Hematopoietic multipotent progenitor cell (in vitro differentiated cells): ENCODE data around the gene HIP1. TPM values are rescaled to one million over a fixed set of nuclear protein-coding genes. Genes with fewer than 3 reads are reported as not detected.
"Not testable (repeated sequence)": the region's sequence is repeated elsewhere in the genome, so short reads cannot be mapped to it uniquely, and the experiment has no call there.

Experiments used
- DNase-seq, 3 donors: peaks; one replicate each; pipeline ENCODE4 v3.0.0-alpha.2; 2011 to 2015; ENCODE audit warnings: low read depth in 2 of 3, low spot score in 2 of 3
- total RNA-seq: library from RNA; depleted of rRNA; stranded (reverse); fragments of >200 nt; gene quantifications from one replicate; pipeline ENCODE4 v1.2.3, GENCODE V29; 2012

Gene HIP1
- total RNA-seq, 1 donor = 19.4 TPM

- not testable (repeated sequence) for DNase-seq
Measured at GRCh38 chr7:75717746-75718145, 21.0 kb downstream of the HIP1 start.

DNA sequence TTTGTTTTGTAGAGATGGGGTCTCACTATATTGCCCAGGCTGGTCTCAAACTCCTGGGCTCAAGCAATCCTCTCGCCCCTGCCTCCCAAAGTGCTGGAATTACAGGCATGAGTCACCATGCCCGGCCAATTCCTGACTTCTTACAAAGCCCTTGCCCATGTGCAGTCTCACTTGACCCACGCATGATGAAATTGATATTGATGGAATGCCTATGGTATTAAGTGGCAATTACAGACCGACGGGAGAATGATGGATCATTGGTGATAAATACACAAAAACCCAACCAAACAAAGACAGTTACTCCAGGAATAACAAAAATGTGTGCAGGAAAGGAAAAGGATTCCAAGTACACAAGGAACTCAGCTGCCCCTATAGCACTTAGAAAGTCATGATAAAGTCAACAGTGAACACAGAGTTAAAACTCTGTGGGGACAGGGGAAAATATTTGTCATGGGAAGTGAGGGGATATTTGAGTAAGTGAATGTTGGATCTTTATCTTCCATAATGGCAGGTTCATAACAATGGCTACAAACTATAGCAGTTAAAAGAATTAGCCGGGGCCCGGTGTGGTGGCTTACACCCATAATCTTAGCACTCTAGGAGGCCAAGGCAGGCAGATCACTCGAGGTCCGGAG lies 21.6 kb downstream of the HIP1 start:
- DNase-seq = no peak

- no peak for DNase-seq
Measured at GRCh38 chr7:75715864-75716263, 22.9 kb downstream of the HIP1 start.

- no peak for DNase-seq
Measured at GRCh38 chr7:75712517-75713361, 26.0 kb downstream of the HIP1 start.

DNA sequence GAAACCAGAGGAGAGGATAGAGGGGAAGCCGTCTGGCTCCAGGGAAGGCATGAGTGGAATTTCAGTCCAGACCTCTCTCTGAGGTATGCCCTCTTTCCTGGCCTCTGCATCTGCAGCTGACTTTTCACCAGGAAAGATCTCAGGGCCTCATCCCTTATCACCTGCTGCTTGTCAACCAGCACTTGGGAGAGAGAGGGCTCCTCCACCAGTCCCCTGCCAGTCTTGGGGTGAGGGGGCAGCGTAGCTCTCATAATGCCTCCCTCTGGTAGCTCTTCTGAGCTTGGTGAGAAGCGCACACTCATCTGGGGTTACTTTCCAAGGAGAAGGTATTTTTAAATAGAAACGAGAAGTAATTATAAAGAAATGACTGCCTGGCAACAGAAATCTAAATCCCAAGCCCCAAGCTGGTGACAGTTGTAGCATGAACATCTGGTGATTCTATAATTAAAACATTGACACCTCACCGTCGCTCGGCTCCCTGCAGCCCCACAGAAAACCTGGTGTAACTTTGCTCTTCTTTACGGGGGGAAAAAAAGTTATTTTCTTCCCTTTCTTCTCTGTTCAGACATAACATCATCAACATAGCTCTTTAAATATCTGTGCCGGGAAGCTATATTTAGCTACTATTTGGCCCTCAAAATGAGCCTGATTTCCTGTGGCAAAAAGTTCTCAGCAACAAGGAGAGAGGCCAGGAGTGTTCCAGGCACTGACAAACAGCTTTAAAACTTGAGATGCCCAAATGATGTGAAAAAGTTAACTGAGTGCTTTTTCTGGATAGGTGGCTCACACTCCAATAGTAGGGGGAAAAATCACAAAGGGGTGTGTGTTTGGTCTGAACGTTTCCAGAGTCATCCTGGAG lies 26.9 kb downstream of the HIP1 start:
- DNase-seq = peak in 2 of 3 donors; percentile 45 to 78

- no peak for DNase-seq
Measured at GRCh38 chr7:75711076-75711475, 27.7 kb downstream of the HIP1 start.

GRCh38 chr7:75704928-75705327 lies 33.8 kb downstream of the HIP1 start:
- DNase-seq = no peak

DNA sequence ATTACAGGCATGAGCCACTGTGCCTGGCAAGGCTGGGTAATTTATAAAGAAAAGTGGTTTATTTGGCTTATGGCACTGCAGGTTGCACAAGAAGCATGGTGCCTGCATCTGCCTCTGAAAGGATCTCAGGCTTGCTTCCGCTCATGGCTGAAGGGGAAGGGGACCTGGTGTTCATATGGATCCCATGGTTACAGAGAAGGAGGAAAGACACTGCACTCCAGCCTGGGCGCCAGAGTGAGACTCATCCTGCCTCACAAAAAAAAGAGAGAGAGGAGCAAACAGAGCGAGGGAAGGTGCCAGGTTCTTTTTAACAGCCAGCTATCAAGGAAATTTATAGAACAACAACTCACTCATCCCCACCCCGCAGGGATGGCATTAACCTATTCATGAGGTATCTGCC lies 36.2 kb downstream of the HIP1 start:
- no peak for DNase-seq

GRCh38 chr7:75699993-75700392 lies 38.7 kb downstream of the HIP1 start:
- DNase-seq = no peak

DNA sequence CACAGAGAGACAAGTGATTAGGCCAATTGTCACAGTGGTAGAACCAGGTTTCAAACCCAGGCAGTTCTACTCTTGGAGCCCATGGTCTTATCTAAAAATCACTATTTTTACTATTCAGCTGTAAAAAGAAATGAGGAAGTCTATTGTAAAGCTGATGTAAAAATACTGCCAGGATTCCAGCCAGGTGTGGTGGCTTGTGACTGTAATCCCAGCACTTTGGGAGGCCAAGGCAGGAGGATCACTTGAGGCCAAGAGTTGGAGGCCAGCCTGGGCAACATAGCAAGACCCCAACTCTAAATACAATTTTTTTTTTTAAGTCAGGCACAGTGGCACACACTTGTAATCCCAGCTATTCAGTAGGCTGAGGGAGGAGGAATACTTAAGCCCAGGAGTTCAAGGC lies 40.4 kb downstream of the HIP1 start:
- no peak for DNase-seq

- DNase-seq = no peak
Measured at GRCh38 chr7:75696263-75697037, 42.3 kb downstream of the HIP1 start.

DNA sequence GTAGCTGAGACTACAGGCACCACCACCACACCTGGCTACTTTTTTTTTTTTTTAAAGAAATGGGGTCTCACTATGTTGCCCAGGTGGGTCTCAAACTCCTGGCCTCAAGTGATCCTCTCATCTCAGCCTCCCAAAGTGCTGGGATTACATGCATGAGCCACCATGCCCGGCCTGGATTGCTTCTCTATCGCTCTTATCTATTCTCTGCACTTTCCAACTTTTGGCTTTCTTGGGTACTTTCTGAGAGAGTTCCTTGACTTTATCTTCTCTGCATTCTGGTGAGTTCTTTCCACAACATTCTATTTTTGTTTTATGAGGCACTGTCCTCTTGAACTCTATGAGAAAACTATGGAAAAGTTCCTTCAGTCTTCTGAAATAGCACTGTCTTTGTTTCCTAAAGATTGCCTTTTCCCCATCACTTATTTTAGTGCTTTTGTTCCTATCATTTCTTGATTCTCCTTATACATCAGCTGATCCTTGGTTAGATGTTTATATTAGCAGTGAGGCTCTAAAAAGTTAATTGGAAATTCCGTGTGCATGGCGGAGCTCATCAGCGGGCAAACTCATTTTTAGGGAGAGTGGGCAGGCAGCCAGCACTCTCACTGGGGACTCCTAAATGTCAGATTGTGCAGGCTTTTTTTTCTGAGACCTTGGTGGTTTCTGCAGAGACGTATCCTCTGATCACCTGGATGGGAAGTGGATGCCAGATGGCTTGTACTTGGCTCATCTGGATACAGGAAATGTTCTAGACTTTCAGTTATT lies 43.9 kb downstream of the HIP1 start:
- DNase-seq = no peak

GRCh38 chr7:75693668-75694067 lies 45.1 kb downstream of the HIP1 start:
- DNase-seq = not testable (repeated sequence)

- no peak for DNase-seq
Measured at GRCh38 chr7:75691793-75692543, 46.8 kb downstream of the HIP1 start.

DNA sequence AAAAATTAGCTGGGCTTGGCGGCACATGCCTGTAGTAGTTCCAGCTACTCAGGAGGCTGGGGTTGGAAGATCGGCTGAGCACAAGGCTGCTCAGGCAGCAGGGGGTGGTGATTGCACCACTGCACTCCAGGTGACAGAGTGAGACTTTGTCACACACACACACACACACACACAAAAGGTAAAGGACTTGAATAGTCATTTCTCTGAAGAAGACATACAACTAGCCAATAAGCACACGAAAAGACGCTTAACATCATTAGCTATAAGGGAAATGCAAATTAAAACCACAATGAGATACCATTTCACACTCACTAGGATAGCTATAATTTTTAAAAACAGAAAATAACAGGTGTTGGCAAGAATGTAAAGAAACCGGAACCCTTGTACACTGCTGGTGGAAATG lies 48.6 kb downstream of the HIP1 start:
- DNase-seq = no peak

DNA sequence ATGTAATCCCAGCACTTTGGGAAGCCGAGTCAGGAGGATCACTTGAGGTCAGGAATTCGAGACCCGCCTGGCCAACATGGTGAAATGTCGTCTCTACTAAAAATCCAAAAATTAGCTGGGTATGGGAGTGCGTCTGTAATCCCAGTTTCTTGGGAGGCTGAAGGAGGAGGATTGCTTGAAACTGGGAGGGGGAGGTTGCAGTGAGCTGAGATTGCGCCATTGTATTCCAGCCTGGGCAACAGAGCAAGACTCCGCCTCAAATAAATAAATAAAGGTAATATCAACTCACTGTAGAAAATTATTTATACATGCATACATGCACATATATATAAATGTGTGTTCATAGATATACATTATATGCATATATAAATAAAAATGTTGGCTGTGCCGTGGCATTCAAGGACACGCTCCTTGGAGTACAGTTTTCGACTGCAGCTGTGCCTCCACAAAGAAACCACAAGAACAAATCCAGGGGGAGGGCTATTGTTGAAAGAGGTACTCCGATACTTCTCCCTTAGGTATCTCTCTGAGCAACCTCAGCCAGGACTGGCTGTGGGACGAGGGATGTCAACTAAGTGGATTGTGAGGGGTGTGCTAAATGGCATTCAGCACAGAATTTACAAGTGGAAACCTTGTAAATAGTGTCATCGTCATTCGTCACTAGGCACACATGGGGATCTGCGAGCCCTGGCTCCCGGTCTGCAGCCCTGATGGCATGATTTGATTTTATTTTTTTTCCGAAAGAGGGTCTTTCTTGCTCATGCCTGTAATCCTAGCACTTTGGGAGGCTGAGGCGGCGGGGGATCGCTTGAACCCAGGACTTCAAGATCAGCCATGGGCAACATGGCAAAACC lies 49.3 kb downstream of the HIP1 start:
- DNase-seq = no peak

- DNase-seq = no peak
Measured at GRCh38 chr7:75688200-75689136, 50.3 kb downstream of the HIP1 start.
